HEK293 (cell line): ENCODE data around the gene RD3L.
A peak's percentile ranks its signal among the peaks of the same experiment; 100 is the strongest.

Source experiments
- CTCF ChIA-PET: fragments of 350-600 bp; formaldehyde crosslinking; extraction: SDS; loops from one replicate; lab custom pipeline; 2021; ENCODE audit warnings: antibody characterized with exemption; lab: Yijun Ruan, JAX
- POLR2A ChIA-PET: fragments of 300-600 bp; formaldehyde crosslinking; extraction: SDS; loops from one replicate; lab custom pipeline; 2020; ENCODE audit warnings: antibody characterized with exemption, inconsistent platforms; lab: Yijun Ruan, JAX
- H3K27ac ChIP-seq: fragments of 200-500 bp; sonication (Bioruptor generic); 2 replicates; pipeline ENCODE4 v1.5.1; 2014; ENCODE audit warnings: low read depth, low read length, control low read depth, inconsistent platforms; ENCODE audit errors: extremely low read depth
- H3K36me3 ChIP-seq, 2 experiments: fragments of 200-500 bp in 1 of 2; sonication (Bioruptor generic) in 1 of 2; 1 replicate in 1 of 2; 2 replicates in 1 of 2; pipeline ENCODE4 v1.5.1; 2014 to 2017; ENCODE audit warnings: inconsistent platforms in 2 of 2, low read length in 2 of 2; ENCODE audit not compliant: control insufficient read depth in 2 of 2, insufficient read depth in 1 of 2
- H3K4me1 ChIP-seq: fragments of 200-500 bp; sonication (Bioruptor generic); 2 replicates; pipeline ENCODE4 v1.5.1; 2014; ENCODE audit warnings: mild to moderate bottlenecking, low read length, inconsistent platforms; ENCODE audit not compliant: control insufficient read depth, insufficient read depth
- H3K4me3 ChIP-seq: 2 replicates; pipeline ENCODE4 v1.5.1; 2011; ENCODE audit warnings: low read depth, mild to moderate bottlenecking, control low read depth, low read length, moderate library complexity
- H3K9me3 ChIP-seq: fragments of 200-500 bp; sonication (Bioruptor generic); 2 replicates; pipeline ENCODE4 v1.5.1; 2014; ENCODE audit warnings: low read depth, low read length, inconsistent platforms; ENCODE audit not compliant: control insufficient read depth, insufficient read depth
- GFI1B ChIP-seq: fragments of 450-650 bp; formaldehyde crosslinking; IDR thresholded peaks from 2 replicates; pipeline ENCODE4 v1.5.1; 2016; ENCODE audit warnings: missing biosample characterization, missing genetic modification characterization
- KLF1 ChIP-seq: fragments of 450-650 bp; formaldehyde crosslinking; IDR thresholded peaks from 2 replicates; pipeline ENCODE4 v1.5.1; 2016; ENCODE audit warnings: missing biosample characterization, missing genetic modification characterization
- KLF7 ChIP-seq: fragments of 450-650 bp; formaldehyde crosslinking; IDR thresholded peaks from 2 replicates; pipeline ENCODE4 v1.5.1; 2016; ENCODE audit warnings: missing biosample characterization, missing genetic modification characterization, borderline replicate concordance
- TCF7L2 ChIP-seq: IDR thresholded peaks from 2 replicates; pipeline ENCODE4 v1.6.1; 2011; ENCODE audit warnings: low read depth, mild to moderate bottlenecking, inconsistent platforms, low read length, moderate library complexity, borderline replicate concordance
- ZBTB26 ChIP-seq: fragments of 450-650 bp; formaldehyde crosslinking; optimal IDR thresholded peaks from 2 replicates; pipeline ENCODE3; 2016; ENCODE audit warnings: missing biosample characterization, mild to moderate bottlenecking, missing genetic modification characterization
- ZNF335 ChIP-seq: fragments of 450-650 bp; formaldehyde crosslinking; conservative IDR thresholded peaks from 2 replicates; pipeline ENCODE4 v1.5.1; 2016; ENCODE audit warnings: missing biosample characterization, missing genetic modification characterization
- ZNF394 ChIP-seq: fragments of 450-650 bp; formaldehyde crosslinking; IDR thresholded peaks from 2 replicates; pipeline ENCODE4 v1.5.1; 2016; ENCODE audit warnings: missing biosample characterization, missing genetic modification characterization, mild to moderate bottlenecking, moderate library complexity, borderline replicate concordance
- ZNF555 ChIP-seq: fragments of 450-650 bp; formaldehyde crosslinking; conservative IDR thresholded peaks from 2 replicates; pipeline ENCODE4 v1.5.1; 2017; ENCODE audit warnings: missing biosample characterization, mild to moderate bottlenecking, missing genetic modification characterization, inconsistent platforms
- ZNF561 ChIP-seq: fragments of 450-650 bp; IDR thresholded peaks from 2 replicates; pipeline ENCODE4 v1.5.1; 2018; ENCODE audit warnings: missing biosample characterization, missing genetic modification characterization, borderline replicate concordance
- ZNF621 ChIP-seq: fragments of 450-650 bp; formaldehyde crosslinking; IDR thresholded peaks from 2 replicates; pipeline ENCODE4 v1.5.1; 2017; ENCODE audit warnings: missing biosample characterization, missing genetic modification characterization
- ZNF629 ChIP-seq: fragments of 450-650 bp; formaldehyde crosslinking; IDR thresholded peaks from 2 replicates; pipeline ENCODE4 v1.5.1; 2017; ENCODE audit warnings: missing biosample characterization, missing genetic modification characterization
- ZNF670 ChIP-seq: fragments of 450-650 bp; formaldehyde crosslinking; IDR thresholded peaks from 2 replicates; pipeline ENCODE4 v1.5.1; 2016; ENCODE audit warnings: missing biosample characterization, missing genetic modification characterization, low read depth
- ZNF692 ChIP-seq: fragments of 450-650 bp; formaldehyde crosslinking; IDR thresholded peaks from 2 replicates; pipeline ENCODE4 v1.5.1; 2016; ENCODE audit warnings: missing biosample characterization, missing genetic modification characterization
- ZNF747 ChIP-seq: fragments of 450-650 bp; formaldehyde crosslinking; IDR thresholded peaks from 2 replicates; pipeline ENCODE4 v1.5.1; 2016; ENCODE audit warnings: missing biosample characterization, missing genetic modification characterization
- ZSCAN30 ChIP-seq: fragments of 450-650 bp; IDR thresholded peaks from 2 replicates; pipeline ENCODE4 v1.5.1; 2018; ENCODE audit warnings: missing biosample characterization, mild to moderate bottlenecking, missing genetic modification characterization, moderate library complexity
- TF ChIP-seq, protein P1 (sequence below): fragments of 450-650 bp; formaldehyde crosslinking; IDR thresholded peaks from 2 replicates; pipeline ENCODE4 v1.5.1; 2016; ENCODE audit warnings: missing biosample characterization, missing genetic modification characterization, low read depth
- TF ChIP-seq, protein P2 (sequence below): fragments of 450-650 bp; formaldehyde crosslinking; IDR thresholded peaks from 2 replicates; pipeline ENCODE4 v1.5.1; 2016; ENCODE audit warnings: missing biosample characterization, missing genetic modification characterization
- TF ChIP-seq, protein P3 (sequence below): fragments of 450-650 bp; formaldehyde crosslinking; IDR thresholded peaks from 2 replicates; pipeline ENCODE4 v1.5.1; 2016; ENCODE audit warnings: missing biosample characterization, missing genetic modification characterization

The RD3L gene

GRCh38 chr14:103966631-103967030 is 24.3 kb upstream of the RD3L start:
- TF ChIP-seq ZNF629: 0 out of 2 replicates have a peak, but pooled peaks have one; percentile 24
- TF ChIP-seq, protein P1, sequence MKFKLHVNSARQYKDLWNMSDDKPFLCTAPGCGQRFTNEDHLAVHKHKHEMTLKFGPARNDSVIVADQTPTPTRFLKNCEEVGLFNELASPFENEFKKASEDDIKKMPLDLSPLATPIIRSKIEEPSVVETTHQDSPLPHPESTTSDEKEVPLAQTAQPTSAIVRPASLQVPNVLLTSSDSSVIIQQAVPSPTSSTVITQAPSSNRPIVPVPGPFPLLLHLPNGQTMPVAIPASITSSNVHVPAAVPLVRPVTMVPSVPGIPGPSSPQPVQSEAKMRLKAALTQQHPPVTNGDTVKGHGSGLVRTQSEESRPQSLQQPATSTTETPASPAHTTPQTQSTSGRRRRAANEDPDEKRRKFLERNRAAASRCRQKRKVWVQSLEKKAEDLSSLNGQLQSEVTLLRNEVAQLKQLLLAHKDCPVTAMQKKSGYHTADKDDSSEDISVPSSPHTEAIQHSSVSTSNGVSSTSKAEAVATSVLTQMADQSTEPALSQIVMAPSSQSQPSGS (tag by site-specific recombination): peak; percentile 54
- TF ChIP-seq ZNF335 (tag by site-specific recombination): peak; percentile 34
- TF ChIP-seq ZNF394 (tag by site-specific recombination): no peak
- TF ChIP-seq, all 188 proteins: peak for 3
- no peaks in the 10 kb centered on the region for H3K4me1 ChIP-seq
- POLR2A ChIA-PET: no interaction called here
- H3K36me3 ChIP-seq: no peaks in the 10 kb centered on the region
- CTCF ChIA-PET: interaction anchor here (0.6 kb wide), 1 partner anchor 46 kb away, joined by 3 read pairs; no protein-coding TSS in a partner anchor
- no peaks in the 10 kb centered on the region for H3K9me3 ChIP-seq
- H3K4me3 ChIP-seq: no peak overlapping the region
- H3K27ac ChIP-seq: no peak overlapping the region

GRCh38 chr14:103961928-103962578 is 19.7 kb upstream of the RD3L start:
- no peak overlapping the region for H3K27ac ChIP-seq
- CTCF ChIA-PET: interaction anchor here (0.7 kb wide), 1 partner anchor 1203 kb away, joined by 3 read pairs; no protein-coding TSS in a partner anchor
- TF ChIP-seq ZSCAN30 (tag by site-specific recombination) (no peak), KLF7 (tag by site-specific recombination) (no peak), ZBTB26 (tag by site-specific recombination) (no peak), ZNF555 (no peak)
- TF ChIP-seq, protein P2, sequence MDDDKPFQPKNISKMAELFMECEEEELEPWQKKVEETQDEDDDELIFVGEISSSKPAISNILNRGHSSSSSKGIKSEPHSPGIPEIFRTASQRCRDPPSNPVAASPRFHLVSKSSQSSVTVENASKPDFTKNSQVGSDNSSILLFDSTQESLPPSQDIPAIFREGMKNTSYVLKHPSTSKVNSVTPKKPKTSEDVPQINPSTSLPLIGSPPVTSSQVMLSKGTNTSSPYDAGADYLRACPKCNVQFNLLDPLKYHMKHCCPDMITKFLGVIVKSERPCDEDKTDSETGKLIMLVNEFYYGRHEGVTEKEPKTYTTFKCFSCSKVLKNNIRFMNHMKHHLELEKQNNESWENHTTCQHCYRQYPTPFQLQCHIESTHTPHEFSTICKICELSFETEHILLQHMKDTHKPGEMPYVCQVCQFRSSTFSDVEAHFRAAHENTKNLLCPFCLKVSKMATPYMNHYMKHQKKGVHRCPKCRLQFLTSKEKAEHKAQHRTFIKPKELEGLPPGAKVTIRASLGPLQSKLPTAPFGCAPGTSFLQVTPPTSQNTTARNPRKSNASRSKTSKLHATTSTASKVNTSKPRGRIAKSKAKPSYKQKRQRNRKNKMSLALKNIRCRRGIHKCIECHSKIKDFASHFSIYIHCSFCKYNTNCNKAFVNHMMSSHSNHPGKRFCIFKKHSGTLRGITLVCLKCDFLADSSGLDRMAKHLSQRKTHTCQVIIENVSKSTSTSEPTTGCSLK (tag by site-specific recombination): no peak
- TF ChIP-seq, protein P3, sequence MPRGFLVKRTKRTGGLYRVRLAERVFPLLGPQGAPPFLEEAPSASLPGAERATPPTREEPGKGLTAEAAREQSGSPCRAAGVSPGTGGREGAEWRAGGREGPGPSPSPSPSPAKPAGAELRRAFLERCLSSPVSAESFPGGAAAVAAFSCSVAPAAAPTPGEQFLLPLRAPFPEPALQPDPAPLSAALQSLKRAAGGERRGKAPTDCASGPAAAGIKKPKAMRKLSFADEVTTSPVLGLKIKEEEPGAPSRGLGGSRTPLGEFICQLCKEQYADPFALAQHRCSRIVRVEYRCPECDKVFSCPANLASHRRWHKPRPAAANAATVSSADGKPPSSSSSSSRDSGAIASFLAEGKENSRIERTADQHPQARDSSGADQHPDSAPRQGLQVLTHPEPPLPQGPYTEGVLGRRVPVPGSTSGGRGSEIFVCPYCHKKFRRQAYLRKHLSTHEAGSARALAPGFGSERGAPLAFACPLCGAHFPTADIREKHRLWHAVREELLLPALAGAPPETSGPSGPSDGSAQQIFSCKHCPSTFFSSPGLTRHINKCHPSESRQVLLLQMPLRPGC (tag by site-specific recombination): no peak
- TF ChIP-seq, all 188 proteins: peak for 0
- H3K9me3 ChIP-seq: no peaks in the 10 kb centered on the region
- H3K4me3 ChIP-seq: no peak overlapping the region
- H3K36me3 ChIP-seq: no peaks in the 10 kb centered on the region
- H3K4me1 ChIP-seq: no peaks in the 10 kb centered on the region
- POLR2A ChIA-PET: no interaction called here

- ChIA-PET POLR2A (no interaction called here), CTCF (interaction anchor here (0.5 to 1.5 kb wide), 6 partner anchors 8 to 81 kb away, joined by 3 to 6 read pairs (median 4); partner anchors contain the start of gene TDRD9)
- Histone ChIP-seq H3K27ac (no peak overlapping the region), H3K9me3 (no peaks in the 10 kb centered on the region), H3K4me3 (no peak overlapping the region), H3K4me1 (no peaks in the 10 kb centered on the region), H3K36me3 (no peaks in the 10 kb centered on the region)
- TF ChIP-seq TCF7L2 (no peak), ZNF621 (tag by site-specific recombination) (no peak), KLF1 (tag by site-specific recombination) (no peak), ZNF670 (tag by site-specific recombination) (no peak), ZNF561 (no peak), GFI1B (tag by site-specific recombination) (no peak), ZNF747 (no peak), ZNF692 (tag by site-specific recombination) (no peak)
Observed at GRCh38 chr14:103960457-103961055, 18.2 kb upstream of the RD3L start.
